Measurements from ENCODE around the gene DUSP28.

The DUSP28 gene

GRCh38 chr2:240586919-240587800, 27.0 kb downstream of the DUSP28 start:
- DNase-seq: peak; percentile 55

GRCh38 chr2:240588006-240588655, 28.0 kb downstream of the DUSP28 start:
- no peak for DNase-seq

GRCh38 chr2:240588669-240589068, 28.5 kb downstream of the DUSP28 start:
- DNase-seq: no peak

GRCh38 chr2:240589375-240589774, 29.2 kb downstream of the DUSP28 start:
- no peak for DNase-seq

- DNase-seq: no peak
Observed at GRCh38 chr2:240589850-240590525, 29.8 kb downstream of the DUSP28 start.

- no peak for DNase-seq
Observed at GRCh38 chr2:240590681-240591111, 30.5 kb downstream of the DUSP28 start.

- no peak for DNase-seq
Observed at GRCh38 chr2:240591226-240591625, 31.1 kb downstream of the DUSP28 start.

- no peak for DNase-seq
Observed at GRCh38 chr2:240591784-240592183, 31.6 kb downstream of the DUSP28 start.

GRCh38 chr2:240593026-240593702, 33.0 kb downstream of the DUSP28 start:
- DNase-seq: no peak

- no peak for DNase-seq
Observed at GRCh38 chr2:240593703-240594451, 33.7 kb downstream of the DUSP28 start.

GRCh38 chr2:240594511-240595380, 34.6 kb downstream of the DUSP28 start:
- DNase-seq: no peak

- DNase-seq: peak; percentile 28
Observed at GRCh38 chr2:240595381-240596079, 35.4 kb downstream of the DUSP28 start.

GRCh38 chr2:240596080-240596460, 35.9 kb downstream of the DUSP28 start:
- DNase-seq: no peak

GRCh38 chr2:240596491-240596931, 36.4 kb downstream of the DUSP28 start:
- no peak for DNase-seq

- no peak for DNase-seq
Observed at GRCh38 chr2:240597054-240597418, 36.9 kb downstream of the DUSP28 start.

- DNase-seq: no peak
Observed at GRCh38 chr2:240597419-240598181, 37.4 kb downstream of the DUSP28 start.

- no peak for DNase-seq
Observed at GRCh38 chr2:240598311-240598911, 38.3 kb downstream of the DUSP28 start.

GRCh38 chr2:240599141-240599583, 39.0 kb downstream of the DUSP28 start:
- DNase-seq: no peak

- no peak for DNase-seq
Observed at GRCh38 chr2:240600451-240600961, 40.3 kb downstream of the DUSP28 start.

Measured in eye (tissue), 1 donor.